Stimulated activated CD8-positive, alpha-beta memory T cell treated with anti-CD3 and anti-CD28 coated beads, Interleukin-15, amount 100 ng/mL, for 24 hours (primary cell): ENCODE results near the gene ST3GAL4.

Experiments
- DNase-seq: peaks from one replicate; pipeline ENCODE4 v3.0.0-alpha.2; 2020; ENCODE audit warnings: low read depth

ST3GAL4 gene

DNA sequence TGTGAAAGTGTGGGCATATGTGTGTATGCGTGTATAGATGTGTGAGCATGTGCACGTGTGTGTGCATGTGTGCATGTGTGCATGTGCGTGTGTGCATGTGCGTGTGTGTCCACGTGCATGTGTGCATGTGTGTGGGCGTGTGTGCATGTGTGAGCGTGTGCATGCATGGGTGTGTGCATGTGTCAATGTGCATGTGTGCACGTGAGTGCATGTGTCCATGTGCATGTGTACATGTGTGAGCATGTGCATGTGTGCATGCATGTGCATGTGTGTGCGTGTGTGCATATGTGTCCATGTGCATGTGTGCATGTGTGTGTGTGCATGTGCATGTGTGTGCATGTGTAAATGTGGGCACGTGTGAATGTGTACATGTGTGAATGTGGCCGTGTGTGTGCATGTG is 95.3 kb downstream of the ST3GAL4 start:
- DNase-seq: no peak

DNA sequence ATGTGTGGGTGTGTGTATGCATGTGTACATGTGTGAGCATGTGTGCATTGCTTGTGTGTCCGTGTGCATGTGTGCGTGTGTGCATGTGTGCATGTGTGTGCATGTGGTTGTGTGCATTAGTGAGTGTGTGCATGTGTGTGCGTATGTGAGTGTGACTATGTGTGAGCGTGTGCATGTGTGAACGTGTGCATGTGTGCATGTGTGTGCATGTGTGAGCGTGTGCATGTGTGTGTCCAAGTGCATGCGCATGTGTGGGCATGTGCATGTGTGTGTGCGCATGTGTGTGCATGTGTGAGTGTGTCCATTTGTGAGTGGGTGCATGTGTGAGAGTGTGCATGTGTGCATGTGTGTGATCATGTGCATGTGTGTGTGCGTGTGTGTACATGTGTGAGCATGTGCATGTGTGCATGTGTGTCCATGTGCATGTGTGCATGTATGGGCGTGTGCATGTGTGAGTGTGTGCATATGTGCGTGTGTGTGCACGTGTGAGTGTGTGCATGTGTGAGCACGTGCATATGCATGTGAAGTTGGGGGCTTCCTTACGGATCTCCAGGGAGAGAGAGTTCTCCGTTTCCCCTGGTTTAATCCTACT is 95.8 kb downstream of the ST3GAL4 start:
- no peak for DNase-seq

DNA sequence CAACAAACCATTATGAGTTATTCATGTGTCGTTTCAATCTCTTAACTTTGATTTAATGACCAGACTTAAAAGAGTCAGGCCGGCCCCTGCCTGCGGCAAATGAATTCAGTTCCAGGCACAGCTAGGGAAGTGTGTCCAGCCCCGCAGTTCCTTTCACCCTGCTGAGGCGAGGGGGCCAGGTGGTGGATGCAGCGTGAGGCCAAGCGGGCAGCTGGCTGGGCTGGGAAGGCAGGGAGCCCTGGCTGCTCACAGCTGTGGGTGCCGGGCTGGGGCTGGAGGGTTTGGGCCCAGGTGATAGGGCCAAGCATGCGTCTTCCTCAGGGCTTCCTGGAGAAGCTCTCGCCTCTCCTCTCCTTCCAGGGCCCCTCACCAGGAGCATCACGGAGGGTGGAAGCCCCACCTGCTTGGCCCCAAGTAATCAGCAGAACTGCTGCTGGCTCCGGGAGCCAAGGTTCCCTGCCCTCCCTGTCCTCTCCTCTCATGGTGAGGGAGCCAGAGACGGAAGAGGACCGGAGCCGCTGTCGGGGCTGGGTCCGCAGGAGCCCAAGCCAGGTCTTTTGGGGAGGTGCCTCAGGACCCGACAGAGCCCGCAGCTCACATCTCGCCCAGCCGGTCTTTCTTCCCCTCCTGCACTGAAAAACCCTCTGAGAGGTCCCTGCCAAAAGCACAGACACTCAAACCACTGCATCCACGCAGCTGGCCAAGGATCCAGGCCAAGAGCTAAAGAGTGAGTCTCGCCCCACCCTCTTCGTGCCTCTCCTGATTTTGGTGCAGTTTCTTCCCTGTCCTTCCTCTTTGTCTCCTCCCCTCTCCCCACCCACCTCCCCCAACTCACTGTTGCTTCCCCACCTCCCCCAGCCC is 97.0 kb downstream of the ST3GAL4 start:
- DNase-seq: no peak

DNA sequence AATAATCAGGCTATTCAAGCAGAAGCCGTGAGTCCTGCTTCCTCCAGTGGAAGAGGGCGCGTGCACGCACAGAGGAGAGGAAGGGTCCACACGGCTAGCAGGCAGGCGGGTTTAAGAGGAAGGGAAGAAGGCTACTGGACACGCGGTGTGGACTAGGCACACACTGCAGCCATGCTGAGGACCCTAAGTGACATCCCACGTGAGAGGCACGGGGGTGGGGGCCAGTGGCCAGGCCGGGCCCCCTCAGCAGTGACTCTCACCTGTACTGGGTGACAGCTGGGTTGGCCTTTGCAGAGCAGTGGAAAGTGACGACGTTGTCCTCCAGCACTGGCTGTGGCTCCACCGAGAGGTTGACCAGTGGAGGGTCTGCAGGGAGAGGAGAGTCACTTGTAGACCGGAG is 100.6 kb downstream of the ST3GAL4 start:
- no peak for DNase-seq

DNA sequence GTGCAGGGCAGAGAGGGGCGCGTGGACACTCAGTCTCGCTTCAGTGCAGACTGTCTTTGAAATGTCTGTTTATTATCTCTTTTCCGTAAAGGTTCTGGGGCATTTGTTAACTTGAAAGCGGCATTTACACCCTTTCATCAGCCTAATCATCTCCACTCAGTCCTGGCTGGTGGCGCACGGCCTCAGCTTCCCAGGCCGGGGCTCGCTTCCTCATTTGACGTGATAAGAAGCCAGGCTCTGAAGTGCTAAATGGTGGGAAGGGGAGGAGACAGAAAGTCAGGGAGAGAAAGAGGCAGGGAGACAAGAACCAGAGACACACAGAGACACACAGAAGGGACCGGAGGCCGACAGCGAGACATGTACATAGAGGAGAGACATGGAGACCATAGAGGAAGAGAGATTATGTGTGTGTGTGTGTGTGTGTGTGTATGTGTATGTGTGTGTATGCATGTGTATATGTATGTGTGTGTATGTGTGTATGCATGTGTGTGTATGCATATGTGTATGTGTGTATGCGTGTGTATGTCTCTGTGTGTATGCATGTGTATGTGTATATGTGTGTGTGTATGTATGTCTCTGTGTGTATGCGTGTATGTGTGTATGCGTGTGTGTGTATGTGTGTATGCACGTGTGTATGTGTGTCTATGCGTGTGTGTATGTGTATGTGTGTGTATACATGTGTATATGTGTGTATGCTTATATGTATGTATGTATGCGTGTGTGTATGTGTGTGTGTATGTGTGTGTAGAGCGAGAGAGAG is 101.5 kb downstream of the ST3GAL4 start:
- no peak for DNase-seq

DNA sequence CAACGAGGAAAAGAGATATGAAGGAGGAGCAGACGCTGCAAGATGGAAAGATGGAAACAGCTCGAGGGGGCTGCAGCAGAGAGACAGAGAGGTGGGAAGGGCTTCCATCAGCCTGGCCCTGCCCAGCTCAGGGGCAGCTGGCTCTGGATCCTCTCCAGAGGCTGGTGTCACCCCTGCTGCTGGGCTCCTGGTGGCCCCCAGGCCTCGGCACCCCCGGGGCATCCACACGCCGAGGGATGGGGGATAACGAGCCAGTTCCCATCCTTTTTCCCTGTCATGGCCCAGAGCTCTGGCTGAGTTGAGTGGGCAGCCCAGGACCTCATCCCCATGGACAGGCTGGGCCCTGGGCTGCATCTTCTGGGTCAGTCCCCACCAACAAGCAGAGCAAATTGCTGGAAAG is 102.3 kb downstream of the ST3GAL4 start:
- DNase-seq: no peak

DNA sequence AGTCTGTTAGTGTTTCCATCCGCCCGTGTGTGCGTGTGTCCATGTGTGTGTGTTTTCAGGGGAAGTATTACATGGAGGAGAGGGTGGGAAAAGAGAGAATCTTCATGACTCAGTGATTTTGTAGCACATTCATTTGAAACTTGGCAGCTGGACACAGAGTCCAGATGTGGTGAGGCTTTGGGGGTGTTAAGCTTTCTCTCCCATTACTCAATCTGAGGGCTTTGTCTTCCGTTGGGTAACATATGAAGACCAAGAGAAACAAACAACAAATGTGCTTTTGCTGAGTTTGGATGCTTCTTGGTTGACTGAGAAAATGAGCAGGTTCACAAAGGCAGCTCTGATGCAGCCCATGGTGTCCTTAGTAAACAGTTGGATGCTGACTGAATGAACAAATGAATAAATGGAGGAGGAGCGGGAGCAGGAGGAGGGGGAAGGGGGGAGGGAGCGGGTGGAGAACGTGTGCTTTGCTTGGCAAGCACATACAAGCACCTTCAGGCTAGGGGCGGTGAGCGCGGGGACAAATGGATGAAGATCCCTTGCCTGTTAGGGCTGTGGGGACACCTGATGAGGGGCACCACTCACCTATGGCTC is 104.3 kb downstream of the ST3GAL4 start:
- DNase-seq: no peak

DNA sequence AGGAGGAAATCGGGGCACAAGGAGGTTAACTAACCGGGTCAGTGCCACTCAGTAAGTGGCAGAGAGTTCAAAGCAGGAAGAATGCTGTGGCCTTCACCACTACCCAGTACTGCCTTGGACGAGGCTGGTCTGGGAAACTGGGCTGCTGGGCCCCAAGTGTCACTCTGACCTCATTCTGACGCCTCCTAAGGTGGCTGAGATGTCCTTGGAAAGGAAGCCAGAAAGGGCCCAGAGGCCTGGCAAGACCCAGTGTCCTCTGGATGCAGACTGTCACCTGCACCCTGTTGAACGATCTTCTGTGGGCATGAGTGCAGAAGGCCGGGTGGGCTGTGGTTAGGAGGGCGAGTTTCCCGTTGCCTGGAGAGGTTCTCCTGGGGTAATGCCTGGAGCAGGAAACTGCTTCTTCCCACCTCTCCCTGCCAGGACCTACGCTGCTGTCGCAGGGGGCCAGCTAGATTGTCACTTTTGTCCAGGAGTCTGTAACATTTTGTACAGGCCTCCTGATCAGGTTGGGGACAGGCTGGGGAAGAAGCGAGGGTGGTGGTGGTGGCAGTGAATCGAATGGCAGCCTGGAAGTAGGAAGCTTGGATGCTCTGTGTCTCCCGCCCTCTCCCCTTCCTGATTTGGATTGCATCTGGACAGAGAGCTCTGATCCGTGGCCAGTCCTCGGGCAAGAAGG is 105.1 kb downstream of the ST3GAL4 start:
- DNase-seq: no peak

DNA sequence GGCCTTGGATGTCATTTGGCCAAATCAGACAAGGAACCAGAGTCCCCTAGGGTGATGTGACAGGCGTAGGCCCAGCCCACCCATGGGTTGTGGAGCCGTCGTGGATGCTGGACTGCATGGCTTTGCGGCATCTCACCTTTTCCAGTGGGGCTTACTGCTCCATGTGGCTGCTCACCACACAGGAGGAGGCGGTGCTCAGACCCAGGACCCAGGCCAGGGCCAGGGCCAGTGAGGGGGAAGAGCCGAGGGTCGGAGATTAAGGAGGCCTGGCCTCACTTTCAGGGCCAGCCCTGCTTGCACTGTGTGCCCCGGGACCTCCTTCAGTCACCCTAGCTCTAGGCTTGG is 105.6 kb downstream of the ST3GAL4 start:
- DNase-seq: no peak

DNA sequence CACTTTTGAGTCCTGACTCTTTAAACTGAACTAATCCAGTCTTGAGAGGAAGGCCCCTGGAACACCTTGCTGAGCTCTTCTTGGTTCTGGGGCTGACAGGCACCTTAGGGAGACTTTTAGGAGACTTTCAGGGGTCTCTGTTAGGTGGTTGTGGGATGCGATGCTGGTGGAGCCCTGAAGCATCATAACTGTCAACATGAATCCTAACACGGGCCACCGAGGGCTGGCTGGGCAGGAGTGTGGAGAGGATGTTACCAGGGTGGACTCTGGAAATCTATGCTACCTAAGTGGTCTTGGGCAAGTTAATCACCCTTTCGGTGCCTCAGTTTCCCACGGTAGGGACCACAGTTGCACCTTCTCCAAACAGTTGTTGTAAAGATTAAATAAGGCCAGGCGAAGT is 106.5 kb downstream of the ST3GAL4 start:
- DNase-seq: no peak

DNA sequence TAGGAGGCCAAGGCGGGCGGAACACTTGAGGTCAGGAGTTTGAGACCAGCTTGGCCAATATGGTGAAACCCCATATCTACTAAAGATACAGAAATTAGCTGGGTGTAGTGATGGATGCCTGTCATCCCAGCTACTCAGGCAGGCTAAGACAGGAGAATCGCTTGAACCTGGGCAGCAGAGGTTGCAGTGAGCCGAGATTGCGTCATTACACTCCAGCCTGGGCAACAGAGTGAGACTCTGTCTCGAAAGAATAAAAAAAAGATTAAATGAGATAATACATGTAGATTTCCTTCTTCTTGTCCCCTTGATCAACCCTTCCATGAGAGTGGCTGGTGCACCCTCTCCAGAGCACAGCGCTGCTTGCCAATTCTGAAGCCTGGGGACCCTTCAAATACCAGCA is 106.9 kb downstream of the ST3GAL4 start:
- no peak for DNase-seq
